H1 (cell line): Measurements from ENCODE around the gene MEI1. TPM values are rescaled to one million over a fixed set of nuclear protein-coding genes. Genes with fewer than 3 reads are reported as not detected.

ENCODE experiments used
- CTCF ChIA-PET: fragments of 300-600 bp; sonication (Branson Sonifier 250); formaldehyde crosslinking; loops from one replicate; lab custom pipeline; 2021; ENCODE audit not compliant: partially characterized antibody; lab: Charles Lee
- POLR2A ChIA-PET: fragments of 300-600 bp; sonication (Branson Sonifier 250); formaldehyde crosslinking; loops from one replicate; lab custom pipeline; 2021; ENCODE audit warnings: inconsistent platforms; ENCODE audit not compliant: partially characterized antibody; lab: Charles Lee
- DNase-seq, 2 experiments: peaks; one replicate each; pipeline versions ENCODE4 v3.0.0 to v3.0.0-alpha.2; 2010 to 2022; ENCODE audit warnings: low spot score in 2 of 2, low read depth in 1 of 2, mixed read lengths in 1 of 2
- FAIRE-seq: peaks from 2 replicates; lab custom pipeline; 2011; peaks lifted over from hg19 to GRCh38; lab: Jason Lieb, UNC
- H2AFZ ChIP-seq: 2 replicates; pipeline ENCODE4 v1.8.1; 2012; ENCODE audit warnings: low read length, inconsistent platforms
- H2AK5ac ChIP-seq: 2 replicates; pipeline ENCODE4 v1.6.1; 2013; ENCODE audit warnings: low read depth, low read length
- H2BK120ac ChIP-seq: replicated peaks from 2 replicates; pipeline ENCODE3; 2013; ENCODE audit warnings: low read depth, low read length, inconsistent platforms
- H2BK12ac ChIP-seq: 2 replicates; pipeline ENCODE4 v1.6.1; 2013; ENCODE audit warnings: low read depth, low read length
- H2BK15ac ChIP-seq: 2 replicates; pipeline ENCODE4 v1.6.1; 2013; ENCODE audit warnings: low read length
- H2BK20ac ChIP-seq: 2 replicates; pipeline ENCODE4 v1.6.1; 2013; ENCODE audit warnings: low read length
- H2BK5ac ChIP-seq: 2 replicates; pipeline ENCODE4 v1.6.1; 2013; ENCODE audit warnings: low read depth, low read length
- H3K14ac ChIP-seq: 2 replicates; pipeline ENCODE4 v1.6.1; 2013; ENCODE audit warnings: inconsistent platforms; ENCODE audit not compliant: insufficient read length
- H3K18ac ChIP-seq: 2 replicates; pipeline ENCODE4 v1.6.1; 2013; ENCODE audit warnings: low read length; ENCODE audit errors: extremely low read depth
- H3K23ac ChIP-seq: 2 replicates; pipeline ENCODE4 v1.6.1; 2013; ENCODE audit warnings: inconsistent platforms; ENCODE audit not compliant: insufficient read length
- H3K23me2 ChIP-seq: 2 replicates; pipeline ENCODE4 v1.6.1; 2013; ENCODE audit warnings: low read depth, low read length
- H3K27ac ChIP-seq: 2 replicates; pipeline ENCODE4 v1.6.1; 2011; ENCODE audit warnings: low read depth, low read length, inconsistent platforms
- H3K27me3 ChIP-seq, 4 experiments: replicated peaks in 1 of 4; 1 replicate in 1 of 4; 2 replicates in 3 of 4; pipeline versions ENCODE4 v1.6.1 to v1.8.1; 2011 to 2013; ENCODE audit warnings: low read length in 3 of 4, mild to moderate bottlenecking in 3 of 4, inconsistent platforms in 2 of 4, mixed read lengths in 2 of 4, moderate library complexity in 1 of 4; ENCODE audit not compliant: control insufficient read depth in 3 of 4, insufficient read depth in 3 of 4; ENCODE audit errors: extremely low read depth in 1 of 4
- H3K36me3 ChIP-seq, 4 experiments: 2 replicates each; pipeline versions ENCODE4 v1.6.1 to v1.8.1; 2011 to 2013; ENCODE audit warnings: mild to moderate bottlenecking in 4 of 4, low read length in 3 of 4, moderate library complexity in 2 of 4, control low read depth in 1 of 4, inconsistent platforms in 1 of 4; ENCODE audit not compliant: insufficient read depth in 4 of 4, control insufficient read depth in 2 of 4
- H3K4ac ChIP-seq: replicated peaks from 2 replicates; pipeline ENCODE3; 2013; ENCODE audit warnings: low read length, low read depth, mixed read lengths, inconsistent platforms; ENCODE audit not compliant: insufficient read length
- H3K4me1 ChIP-seq, 4 experiments: replicated peaks in 1 of 4; 1 replicate in 1 of 4; 2 replicates in 3 of 4; pipeline versions ENCODE4 v1.6.1 to v1.8.1; 2011 to 2013; ENCODE audit warnings: low read length in 3 of 4, inconsistent platforms in 2 of 4, mixed read lengths in 1 of 4; ENCODE audit not compliant: insufficient read depth in 4 of 4, control insufficient read depth in 3 of 4
- H3K4me2 ChIP-seq, 2 experiments: 2 replicates each; pipeline versions ENCODE4 v1.6.1 to v1.8.1; 2011 to 2013; ENCODE audit warnings: low read depth in 2 of 2, low read length in 2 of 2, control low read depth in 1 of 2, inconsistent platforms in 1 of 2, mild to moderate bottlenecking in 1 of 2; ENCODE audit not compliant: insufficient read depth in 1 of 2
- H3K4me3 ChIP-seq, 4 experiments: fragments of 200-600, 300-600 bp in 1 of 4; sonication (generic), shearing (Covaris generic), sonication (Bioruptor Twin) in 1 of 4; 2 replicates each; pipeline versions ENCODE4 v1.5.1 to v1.8.1; 2011 to 2016; ENCODE audit warnings: low read length in 4 of 4, low read depth in 3 of 4, control low read depth in 2 of 4, inconsistent platforms in 2 of 4, mild to moderate bottlenecking in 2 of 4, mixed read lengths in 1 of 4, moderate library complexity in 1 of 4; ENCODE audit not compliant: insufficient read depth in 2 of 4; ENCODE audit errors: extremely low read depth in 1 of 4
- H3K56ac ChIP-seq: replicated peaks from 2 replicates; pipeline ENCODE3; 2013; ENCODE audit warnings: low read depth, mild to moderate bottlenecking, mixed read lengths, low read length, inconsistent platforms; ENCODE audit not compliant: insufficient read length
- H3K79me1 ChIP-seq: 2 replicates; pipeline ENCODE4 v1.6.1; 2013; ENCODE audit warnings: low read depth, low read length, control low read depth
- H3K79me2 ChIP-seq, 2 experiments: 2 replicates each; pipeline versions ENCODE4 v1.6.1 to v1.8.1; 2012 to 2013; ENCODE audit warnings: low read length in 2 of 2, mild to moderate bottlenecking in 2 of 2, inconsistent platforms in 1 of 2; ENCODE audit not compliant: insufficient read depth in 2 of 2, control insufficient read depth in 1 of 2
- H3K9ac ChIP-seq, 4 experiments: replicated peaks in 1 of 4; 1 replicate in 1 of 4; 2 replicates in 3 of 4; pipeline versions ENCODE4 v1.6.1 to v1.8.1; 2011 to 2013; ENCODE audit warnings: low read depth in 3 of 4, low read length in 3 of 4, control low read depth in 2 of 4, mild to moderate bottlenecking in 2 of 4, moderate library complexity in 2 of 4, inconsistent platforms in 1 of 4; ENCODE audit errors: extremely low read depth in 1 of 4
- H3K9me3 ChIP-seq, 2 experiments: 2 replicates each; pipeline versions ENCODE4 v1.6.1 to v1.8.1; 2012 to 2013; ENCODE audit warnings: mild to moderate bottlenecking in 2 of 2, moderate library complexity in 2 of 2, control low read depth in 1 of 2, inconsistent platforms in 1 of 2, low read depth in 1 of 2, low read length in 1 of 2, mixed read lengths in 1 of 2; ENCODE audit not compliant: insufficient read depth in 2 of 2
- H4K20me1 ChIP-seq, 2 experiments: replicated peaks in 1 of 2; 2 replicates each; pipeline versions ENCODE3 to v1.8.1; 2011 to 2013; ENCODE audit warnings: inconsistent platforms in 2 of 2, low read length in 2 of 2, mild to moderate bottlenecking in 1 of 2; ENCODE audit not compliant: insufficient read depth in 2 of 2, control insufficient read depth in 1 of 2
- H4K5ac ChIP-seq: 2 replicates; pipeline ENCODE4 v1.6.1; 2013; ENCODE audit warnings: low read length, low read depth, mixed read lengths, inconsistent platforms; ENCODE audit not compliant: insufficient read length
- H4K8ac ChIP-seq: 2 replicates; pipeline ENCODE4 v1.8.0; 2013; ENCODE audit warnings: mild to moderate bottlenecking, moderate library complexity, low read length, inconsistent platforms; ENCODE audit not compliant: insufficient read depth; ENCODE audit errors: extremely low read depth
- H4K91ac ChIP-seq: replicated peaks from 2 replicates; pipeline ENCODE3; 2013; ENCODE audit warnings: low read length, mixed read lengths, inconsistent platforms; ENCODE audit not compliant: insufficient read length
- ATF3 ChIP-seq: IDR thresholded peaks from 2 replicates; pipeline ENCODE4 v1.6.1; 2011; ENCODE audit warnings: low read depth, mild to moderate bottlenecking, low read length; ENCODE audit not compliant: insufficient read depth
- CBX5 ChIP-seq: fragments of 300-800, 300-1000 bp; sonication (generic); IDR thresholded peaks from 2 replicates; pipeline ENCODE4 v1.7.1; 2016; ENCODE audit warnings: antibody characterized with exemption, low read length, low read depth
- CHD1 ChIP-seq: IDR thresholded peaks from 2 replicates; pipeline ENCODE4 v1.6.1; 2012; ENCODE audit warnings: low read depth, low read length, improper control_type of control experiment
- POLR2A ChIP-seq, 2 experiments: IDR thresholded peaks; 1 replicate in 1 of 2; 2 replicates in 1 of 2; pipeline ENCODE4 v1.6.1; 2011; ENCODE audit warnings: low read depth in 2 of 2, low read length in 2 of 2, mild to moderate bottlenecking in 2 of 2; ENCODE audit errors: control extremely low read depth in 1 of 2
- WGBS, 2 experiments: shearing (Covaris generic) in 1 of 2; methylation state at CpG; one replicate each; pipeline versions ENCODE4 v1.1.6 to v1.1.7; 2013 to 2015; ENCODE audit warnings: low lambda C conversion rate in 2 of 2, mixed read lengths in 2 of 2, inconsistent platforms in 1 of 2, low coverage in 1 of 2, missing lambda C conversion rate in 1 of 2; ENCODE audit not compliant: insufficient replicate concordance in 2 of 2, insufficient coverage in 1 of 2, insufficient read length in 1 of 2; ENCODE audit errors: extremely low coverage in 1 of 2, missing lambda C conversion rate in 1 of 2; 5-methylcytosine and 5-hydroxymethylcytosine counted together
- polyA plus RNA-seq, 7 experiments: library from polyadenylated mRNA; depleted of rRNA in 3 of 7; stranded (reverse) in 5 of 7; unstranded in 2 of 7; fragments of >200 nt in 5 of 7; fragments of 200-250 nt in 2 of 7; gene quantifications; 1 replicate in 5 of 7; 2 replicates in 1 of 7; 4 replicates in 1 of 7; pipeline versions ENCODE4 v1.2.1 to v1.2.3, GENCODE V29; 2011 to 2013; ENCODE audit warnings: missing spikeins in 2 of 7, mixed read lengths in 2 of 7
- total RNA-seq: library from RNA; stranded (reverse); fragmentation: NEBNext Ultra II Directional; extraction: Animal tissue kit (Norgen Biotek cat#: 25700); gene quantifications from 2 replicates; pipeline ENCODE4 v1.2.1, GENCODE V29; 2021

The MEI1 gene
- total and polyA plus RNA-seq, 2 of the 8 experiments (the other 6 are each of a cell fraction or from before 2014, with no cell fraction given), result 0.27 to 0.54 TPM

DNA sequence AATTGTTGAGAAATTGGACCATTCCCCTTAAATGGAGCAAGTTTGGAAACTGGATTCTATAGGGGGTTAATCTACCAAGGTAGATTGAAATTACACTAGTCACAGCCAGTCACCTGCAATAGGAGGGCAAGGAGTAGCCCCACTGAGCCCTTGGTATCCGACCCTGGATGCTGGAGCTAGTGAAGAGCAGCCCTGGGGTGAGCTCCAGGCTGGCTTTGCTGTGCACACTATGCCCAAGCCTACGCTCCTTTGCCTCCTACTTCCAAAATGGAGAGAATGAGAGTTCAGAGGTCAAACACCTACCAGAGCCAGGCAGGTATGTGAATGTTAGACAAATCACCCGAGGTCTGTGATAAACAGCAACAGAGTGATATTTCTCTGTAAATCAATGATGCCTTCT, 34.4 kb upstream of the MEI1 start:
- 88% methylated on average over 3 of the region's 3 CpGs; no CpG with 5 or more reads in 1 of the 2 experiments for WGBS, 2 experiments
- ChIA-PET CTCF (interaction anchor here (0.9 to 1.7 kb wide), 3 partner anchors 9 to 98 kb away, joined by 4 to 5 read pairs (median 4); no protein-coding TSS in a partner anchor), POLR2A (interaction anchor here (0.9 to 5.4 kb wide), 11 partner anchors 10 to 225 kb away, joined by 3 to 34 read pairs (median 4); partner anchors contain the start of genes PMM1 and TOB2)
- no peak for TF ChIP-seq CHD1
- TF ChIP-seq POLR2A (IDR thresholded peaks at IDR 0.05; ENCODE audit: control extremely low read depth in 1 of 2, low read depth in 2 of 2, low read length in 2 of 2), result peak in 1 of 2 experiments; percentile 41; a peak in 1 of 3 replicates
- no peak for TF ChIP-seq CBX5
- TF ChIP-seq ATF3, result no peak
- no peak overlapping the region for H2BK20ac ChIP-seq
- H4K5ac ChIP-seq, result no peak overlapping the region
- H3K4me3 ChIP-seq, result no peak overlapping the region
- H2BK15ac ChIP-seq, result no peak overlapping the region
- no peak overlapping the region for H3K4me2 ChIP-seq
- no peaks in the 10 kb centered on the region for H3K27me3 ChIP-seq
- no peak overlapping the region for H3K14ac ChIP-seq
- H3K27ac ChIP-seq, result no peak overlapping the region
- H2AFZ ChIP-seq, result no peak overlapping the region
- H3K4ac ChIP-seq, result no peak overlapping the region
- H3K9me3 ChIP-seq, result no peaks in the 10 kb centered on the region
- H2AK5ac ChIP-seq, result no peak overlapping the region
- peaks cover 0 to 8% (median 3%) of the 10 kb centered on the region in 4 experiments; a peak in 5 of 7 replicates for H3K4me1 ChIP-seq
- H2BK12ac ChIP-seq, result no peak overlapping the region
- FAIRE-seq (no peak), DNase-seq (no peak)
- H2BK5ac ChIP-seq, result no peak overlapping the region
- H2BK120ac ChIP-seq, result no peak overlapping the region
- H3K23ac ChIP-seq, result no peak overlapping the region
- H3K9ac ChIP-seq, result no peak overlapping the region
- H4K91ac ChIP-seq, result no peak overlapping the region
- peaks cover 16 to 51% (median 29%) of the 10 kb centered on the region in 4 experiments for H3K36me3 ChIP-seq
- no peaks in the 10 kb centered on the region for H3K79me2 ChIP-seq
- no peak overlapping the region for H4K8ac ChIP-seq
- no peaks in the 10 kb centered on the region; the same call in 1 of the 2 replicates for H3K79me1 ChIP-seq
- H3K56ac ChIP-seq, result no peak overlapping the region
- no peaks in the 10 kb centered on the region for H3K23me2 ChIP-seq
- peaks cover 0 to 3% of the 10 kb centered on the region in 2 experiments for H4K20me1 ChIP-seq
- H3K18ac ChIP-seq, result no peak overlapping the region
